SU-DHL-6 (cell line): ENCODE data around the gene RAPGEFL1.

ENCODE experiments used
- H2AFZ ChIP-seq: fragments of 200-600 bp; sonication (generic); 2 replicates; pipeline ENCODE4 v1.6.1; 2014; ENCODE audit warnings: low read depth, mild to moderate bottlenecking, moderate library complexity, mixed read lengths, antibody characterized with exemption, low read length; ENCODE audit not compliant: severe bottlenecking
- H3F3A ChIP-seq: fragments of 200-600 bp; shearing (Covaris generic); 2 replicates; pipeline ENCODE4 v1.6.0; 2016; ENCODE audit warnings: antibody characterized with exemption, mild to moderate bottlenecking; ENCODE audit not compliant: insufficient read depth
- H3K27ac ChIP-seq: fragments of 200-600 bp; sonication (generic); 2 replicates; pipeline ENCODE4 v1.5.1; 2016; ENCODE audit warnings: low read depth, mild to moderate bottlenecking, low read length, moderate library complexity, mixed read lengths
- H3K27me3 ChIP-seq: fragments of 200-600 bp; sonication (generic), shearing (Covaris generic); 2 replicates; pipeline ENCODE4 v1.6.0; 2014; ENCODE audit warnings: mild to moderate bottlenecking, low read length
- H3K36me3 ChIP-seq: fragments of 200-600 bp; sonication (generic); 2 replicates; pipeline ENCODE4 v1.6.1; 2014; ENCODE audit warnings: mild to moderate bottlenecking, low read length, mixed read lengths
- H3K4me2 ChIP-seq: fragments of 300-600, 200-600 bp; shearing (Covaris generic), sonication (generic); 2 replicates; pipeline ENCODE4 v1.6.0; 2014; ENCODE audit warnings: low read length, low read depth, mild to moderate bottlenecking; ENCODE audit not compliant: poor library complexity, severe bottlenecking
- H3K4me3 ChIP-seq: fragments of 200-600 bp; sonication (generic); 2 replicates; pipeline ENCODE4 v1.5.1; 2014; ENCODE audit warnings: antibody characterized with exemption, low read length, mild to moderate bottlenecking, mixed read lengths; ENCODE audit not compliant: insufficient read depth, poor library complexity, severe bottlenecking
- H3K79me2 ChIP-seq: fragments of 200-600 bp; sonication (generic); 2 replicates; pipeline ENCODE4 v1.6.1; 2014; ENCODE audit warnings: mild to moderate bottlenecking, low read length, moderate library complexity; ENCODE audit not compliant: insufficient read depth
- H3K9ac ChIP-seq: fragments of 200-600 bp; sonication (generic); 2 replicates; pipeline ENCODE4 v1.7.0; 2014; ENCODE audit warnings: mild to moderate bottlenecking, low read length
- H3K9me2 ChIP-seq: fragments of 200-600 bp; sonication (generic); replicated peaks from 2 replicates; pipeline ENCODE4 v1.6.1; 2014; ENCODE audit warnings: low read length; ENCODE audit not compliant: insufficient read depth
- H3K9me3 ChIP-seq: fragments of 200-600 bp; sonication (generic); 2 replicates; pipeline ENCODE4 v1.6.1; 2014; ENCODE audit warnings: low read length, mixed read lengths; ENCODE audit not compliant: insufficient read depth
- H4K20me1 ChIP-seq: fragments of 200-600 bp; sonication (generic); 2 replicates; pipeline ENCODE4 v1.6.1; 2014; ENCODE audit warnings: low read depth, mild to moderate bottlenecking, antibody characterized with exemption, low read length, moderate library complexity, mixed read lengths
- EZH2phosphoT487 ChIP-seq: fragments of 200-600 bp; sonication (generic), shearing (Covaris generic); conservative IDR thresholded peaks from 2 replicates; pipeline ENCODE4 v1.6.1; 2018; ENCODE audit warnings: mild to moderate bottlenecking, antibody characterized with exemption, low read length, moderate library complexity, mixed read lengths
- TF ChIP-seq, protein P1 (sequence below): fragments of 200-600 bp; sonication (generic); IDR thresholded peaks from one replicate; pipeline ENCODE4 v1.5.1; 2017; ENCODE audit warnings: antibody characterized with exemption, mild to moderate bottlenecking, low read length, moderate library complexity; ENCODE audit not compliant: insufficient read depth, poor library complexity, severe bottlenecking

RAPGEFL1 gene

DNA sequence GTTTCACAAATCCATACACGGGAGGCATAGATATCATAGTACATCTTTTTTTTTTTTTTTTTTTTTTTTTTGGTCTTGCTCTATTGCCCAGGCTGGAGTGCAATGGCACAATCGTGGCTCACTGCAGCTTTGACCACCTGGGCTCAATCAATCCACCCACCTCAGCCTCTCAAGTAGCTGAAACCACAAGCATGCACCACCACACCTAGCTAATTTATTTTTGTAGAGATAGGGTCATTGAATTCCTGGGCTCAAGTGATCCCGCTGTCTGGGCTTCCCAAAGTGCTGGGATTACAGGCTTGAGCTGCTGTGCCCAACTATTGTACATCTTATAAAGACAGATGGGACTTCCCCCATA, 3.5 kb upstream of the RAPGEFL1 start:
- H3K4me2 ChIP-seq = no peak overlapping the region
- H2AFZ ChIP-seq = no peak overlapping the region
- no peaks in the 10 kb centered on the region for H3K9me3 ChIP-seq
- H3K9me2 ChIP-seq = no peaks in the 10 kb centered on the region
- H3K27ac ChIP-seq = no peak overlapping the region
- peaks cover 21% of the 10 kb centered on the region for H3K36me3 ChIP-seq
- H3K27me3 ChIP-seq = no peaks in the 10 kb centered on the region
- no peak overlapping the region for H3K4me3 ChIP-seq
- no peak overlapping the region for H3K9ac ChIP-seq
- no peaks in the 10 kb centered on the region for H4K20me1 ChIP-seq
- no peaks in the 10 kb centered on the region for H3K79me2 ChIP-seq
- TF ChIP-seq, protein P1, sequence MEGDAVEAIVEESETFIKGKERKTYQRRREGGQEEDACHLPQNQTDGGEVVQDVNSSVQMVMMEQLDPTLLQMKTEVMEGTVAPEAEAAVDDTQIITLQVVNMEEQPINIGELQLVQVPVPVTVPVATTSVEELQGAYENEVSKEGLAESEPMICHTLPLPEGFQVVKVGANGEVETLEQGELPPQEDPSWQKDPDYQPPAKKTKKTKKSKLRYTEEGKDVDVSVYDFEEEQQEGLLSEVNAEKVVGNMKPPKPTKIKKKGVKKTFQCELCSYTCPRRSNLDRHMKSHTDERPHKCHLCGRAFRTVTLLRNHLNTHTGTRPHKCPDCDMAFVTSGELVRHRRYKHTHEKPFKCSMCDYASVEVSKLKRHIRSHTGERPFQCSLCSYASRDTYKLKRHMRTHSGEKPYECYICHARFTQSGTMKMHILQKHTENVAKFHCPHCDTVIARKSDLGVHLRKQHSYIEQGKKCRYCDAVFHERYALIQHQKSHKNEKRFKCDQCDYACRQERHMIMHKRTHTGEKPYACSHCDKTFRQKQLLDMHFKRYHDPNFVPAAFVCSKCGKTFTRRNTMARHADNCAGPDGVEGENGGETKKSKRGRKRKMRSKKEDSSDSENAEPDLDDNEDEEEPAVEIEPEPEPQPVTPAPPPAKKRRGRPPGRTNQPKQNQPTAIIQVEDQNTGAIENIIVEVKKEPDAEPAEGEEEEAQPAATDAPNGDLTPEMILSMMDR = no peak
- no peak for TF ChIP-seq EZH2phosphoT487
- H3F3A ChIP-seq = no peaks in the 10 kb centered on the region

DNA sequence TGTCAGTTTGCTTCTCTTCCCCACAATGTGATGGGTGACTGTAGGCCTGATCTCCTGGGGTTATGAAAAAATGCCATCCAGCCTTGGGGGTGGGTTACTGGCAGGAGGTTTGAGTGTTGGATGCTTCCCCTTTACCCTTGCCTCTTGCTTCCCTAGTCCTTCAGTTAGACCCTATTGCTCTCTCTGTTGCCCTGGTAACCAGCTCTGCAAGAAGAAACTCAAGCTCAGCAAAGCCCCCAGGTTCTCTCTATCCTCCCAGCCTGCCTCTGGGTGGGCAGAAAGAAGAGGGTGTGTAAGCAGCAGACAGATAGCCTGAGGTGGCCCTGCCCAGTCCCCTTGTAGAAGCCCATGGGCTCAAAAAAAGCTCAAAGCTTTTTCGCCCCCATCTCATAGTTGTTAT, 2.8 kb upstream of the RAPGEFL1 start:
- Histone ChIP-seq H3K4me2 (no peak overlapping the region), H4K20me1 (no peaks in the 10 kb centered on the region), H3K27ac (no peak overlapping the region), H3K27me3 (no peaks in the 10 kb centered on the region), H2AFZ (no peak overlapping the region), H3K9me2 (no peaks in the 10 kb centered on the region), H3K9me3 (no peaks in the 10 kb centered on the region), H3K36me3 (peaks cover 14% of the 10 kb centered on the region), H3F3A (no peaks in the 10 kb centered on the region), H3K4me3 (no peak overlapping the region), H3K9ac (no peak overlapping the region), H3K79me2 (no peaks in the 10 kb centered on the region)
- TF ChIP-seq, protein P1 = no peak
- TF ChIP-seq EZH2phosphoT487 = no peak

DNA sequence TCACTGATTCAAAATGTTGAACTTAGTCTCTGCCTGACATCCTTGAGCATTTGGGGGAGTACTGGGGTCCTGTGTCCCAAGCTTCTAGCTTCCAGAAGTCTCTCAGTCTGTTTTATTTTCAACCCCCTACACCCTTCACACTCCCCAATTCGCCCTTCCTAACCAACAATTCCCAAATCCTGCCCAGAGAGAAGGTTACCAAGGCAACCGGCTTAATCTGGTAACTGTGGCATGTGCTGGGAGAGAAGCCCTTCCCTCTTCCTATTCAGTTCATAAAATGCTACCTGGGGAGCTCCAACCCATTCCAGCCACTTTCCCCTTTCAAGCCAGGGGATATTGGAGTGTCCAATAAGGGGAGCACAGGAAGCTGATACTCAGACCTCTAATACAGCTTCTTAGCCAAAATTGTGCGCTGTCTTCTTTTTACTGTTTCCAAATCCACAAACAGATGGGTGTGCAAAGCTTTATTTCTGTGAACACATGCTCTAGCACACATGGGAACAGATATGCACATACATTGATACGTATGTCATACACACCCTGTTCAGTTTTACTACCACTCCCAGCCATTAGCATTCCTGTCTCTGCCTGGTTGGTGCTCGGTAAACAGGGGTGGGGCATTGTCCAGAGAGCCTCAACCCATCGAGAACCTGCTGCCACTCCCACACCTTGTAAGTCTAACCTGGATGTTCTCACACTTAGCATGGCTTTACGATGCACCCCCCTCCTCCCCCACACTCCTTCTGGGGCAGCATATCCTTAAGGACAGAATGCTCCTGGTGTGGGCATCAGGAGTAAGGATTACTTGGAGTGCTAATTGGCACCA, 1.1 kb upstream of the RAPGEFL1 start:
- H3K36me3 ChIP-seq = peaks cover 3% of the 10 kb centered on the region; the same call in 1 of the 2 replicates
- H3F3A ChIP-seq = no peaks in the 10 kb centered on the region
- H3K9ac ChIP-seq = no peak overlapping the region
- TF ChIP-seq EZH2phosphoT487 = no peak
- H2AFZ ChIP-seq = no peak overlapping the region
- no peaks in the 10 kb centered on the region for H3K9me3 ChIP-seq
- H3K4me3 ChIP-seq = no peak overlapping the region
- no peaks in the 10 kb centered on the region for H4K20me1 ChIP-seq
- H3K4me2 ChIP-seq = peak overlapping the region; percentile 35
- H3K27ac ChIP-seq = no peak overlapping the region
- H3K27me3 ChIP-seq = no peaks in the 10 kb centered on the region
- H3K79me2 ChIP-seq = no peaks in the 10 kb centered on the region
- H3K9me2 ChIP-seq = no peaks in the 10 kb centered on the region

DNA sequence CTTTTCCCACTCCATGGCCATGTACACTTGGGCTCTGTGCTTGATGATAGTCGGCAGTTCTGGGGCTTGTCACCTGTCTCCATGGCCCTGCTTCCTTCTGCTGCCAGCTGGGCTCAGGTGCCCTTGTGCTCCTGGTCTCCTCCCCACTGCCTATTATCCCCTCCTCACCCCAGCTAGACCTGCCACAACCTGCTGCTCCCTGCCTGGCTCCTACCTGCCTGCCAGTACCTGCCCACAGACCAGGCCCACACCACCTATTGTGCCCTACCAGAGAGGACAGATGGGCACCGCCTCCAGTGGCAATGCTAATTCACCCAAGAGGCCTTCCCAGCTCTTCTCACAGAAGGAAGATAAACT, 538 bp upstream of the RAPGEFL1 start:
- no peak overlapping the region for H3K27ac ChIP-seq
- no peaks in the 10 kb centered on the region for H3K27me3 ChIP-seq

More for the DNA sequence above, 538 bp upstream of the RAPGEFL1 start:
- Histone ChIP-seq H3K36me3 (peaks cover 3% of the 10 kb centered on the region; the same call in 1 of the 2 replicates), H3K9ac (peak overlapping the region; percentile 34), H3K4me3 (no peak overlapping the region), H2AFZ (no peak overlapping the region), H3F3A (no peaks in the 10 kb centered on the region), H4K20me1 (no peaks in the 10 kb centered on the region), H3K9me3 (no peaks in the 10 kb centered on the region), H3K9me2 (no peaks in the 10 kb centered on the region), H3K79me2 (no peaks in the 10 kb centered on the region), H3K4me2 (peak overlapping the region; percentile 35)
- TF ChIP-seq, protein P1 = no peak
